Liver (tissue), 3 donors: ENCODE results near the gene NOS3.

Experiments used
- ATF3 ChIP-seq: IDR thresholded peaks from 2 replicates; pipeline ENCODE4 v1.6.1; 2016; ENCODE audit warnings: antibody characterized with exemption
- CTCF ChIP-seq: fragments of 150-350 bp; IDR thresholded peaks from 2 replicates; pipeline ENCODE4 v1.5.1; 2017; ENCODE audit warnings: improper control_type of control experiment, low read depth, low read length; ENCODE audit not compliant: missing input control
- REST ChIP-seq: IDR thresholded peaks from 2 replicates; pipeline ENCODE4 v1.6.1; 2016; ENCODE audit warnings: antibody characterized with exemption, mild to moderate bottlenecking
- donor health status: healthy.
- donor health status: healthy.

GRCh38 chr7:151014950-151015349 is 24.1 kb downstream of the NOS3 start:
- TF ChIP-seq CTCF = no peak
- no peak for TF ChIP-seq ATF3
- no peak for TF ChIP-seq REST
